ENCODE results near the gene SMOC1.
A peak's percentile ranks its signal among the peaks of the same experiment; 100 is the strongest.

The SMOC1 gene

DNA sequence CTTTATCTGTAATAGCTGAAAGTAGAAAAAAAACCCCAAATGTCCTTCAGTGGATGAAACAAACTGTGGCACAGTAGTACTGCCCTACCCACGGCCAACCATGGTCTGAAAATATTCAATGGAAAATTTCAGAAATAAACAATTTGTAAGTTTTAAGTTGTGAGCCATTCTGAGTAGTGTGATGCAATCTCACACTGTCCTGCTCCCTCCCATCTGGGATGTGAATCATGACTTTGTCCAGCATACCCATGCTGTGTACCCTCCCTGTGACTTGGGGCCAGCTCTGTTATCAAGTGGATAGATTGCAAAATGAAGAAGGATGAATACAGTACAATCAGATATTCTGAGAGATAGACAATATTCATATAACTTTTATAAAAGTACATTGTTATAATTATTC lies 106.2 kb downstream of the SMOC1 start:
- no peak overlapping the region for H3K27ac ChIP-seq (ENCODE audit: low read depth, low read length)
- no peak overlapping the region for H3K9ac ChIP-seq (ENCODE audit: low read depth, low read length)
- 100% methylated on average over 1 of the region's 1 CpG for WGBS
- H3K36me3 ChIP-seq (ENCODE audit: insufficient read depth, low read length) = no peaks in the 10 kb centered on the region
- peaks cover 24% of the 10 kb centered on the region for H3K4me1 ChIP-seq (ENCODE audit: insufficient read depth, low read length)
- no peaks in the 10 kb centered on the region for H3K27me3 ChIP-seq (ENCODE audit: insufficient read depth, low read length)
- H3K4me3 ChIP-seq (ENCODE audit: low read length) = no peak overlapping the region
- H3K9me3 ChIP-seq (ENCODE audit: insufficient read depth, low read depth, low read length) = no peaks in the 10 kb centered on the region

DNA sequence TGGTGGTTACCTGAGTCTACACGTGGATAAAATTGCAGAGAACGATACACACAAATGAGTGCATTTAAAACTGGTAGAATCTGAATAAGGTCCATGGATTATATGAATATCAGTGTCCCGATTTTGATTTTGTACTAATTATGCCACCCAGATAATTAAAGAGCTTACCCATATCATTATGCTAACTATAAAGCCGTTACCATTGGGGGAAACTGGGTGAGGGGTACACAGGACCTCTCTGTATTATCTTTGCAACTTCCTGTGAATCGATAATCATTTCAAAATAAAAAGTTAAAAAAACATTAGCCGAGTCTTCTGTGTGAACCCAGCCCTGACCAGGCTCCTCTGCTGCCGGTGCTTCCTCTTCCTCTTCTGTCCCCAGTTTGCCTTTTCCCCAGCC lies 107.1 kb downstream of the SMOC1 start:
- Histone ChIP-seq H3K36me3 (ENCODE audit: insufficient read depth, low read length) (no peaks in the 10 kb centered on the region), H3K27ac (ENCODE audit: low read depth, low read length) (no peak overlapping the region; the same call in 1 of the 2 replicates), H3K27me3 (ENCODE audit: insufficient read depth, low read length) (no peaks in the 10 kb centered on the region), H3K9ac (ENCODE audit: low read depth, low read length) (no peak overlapping the region), H3K9me3 (ENCODE audit: insufficient read depth, low read depth, low read length) (no peaks in the 10 kb centered on the region), H3K4me1 (ENCODE audit: insufficient read depth, low read length) (peaks cover 20% of the 10 kb centered on the region), H3K4me3 (ENCODE audit: low read length) (no peak overlapping the region)
- 95% methylated on average over 6 of the region's 7 CpGs for WGBS

DNA sequence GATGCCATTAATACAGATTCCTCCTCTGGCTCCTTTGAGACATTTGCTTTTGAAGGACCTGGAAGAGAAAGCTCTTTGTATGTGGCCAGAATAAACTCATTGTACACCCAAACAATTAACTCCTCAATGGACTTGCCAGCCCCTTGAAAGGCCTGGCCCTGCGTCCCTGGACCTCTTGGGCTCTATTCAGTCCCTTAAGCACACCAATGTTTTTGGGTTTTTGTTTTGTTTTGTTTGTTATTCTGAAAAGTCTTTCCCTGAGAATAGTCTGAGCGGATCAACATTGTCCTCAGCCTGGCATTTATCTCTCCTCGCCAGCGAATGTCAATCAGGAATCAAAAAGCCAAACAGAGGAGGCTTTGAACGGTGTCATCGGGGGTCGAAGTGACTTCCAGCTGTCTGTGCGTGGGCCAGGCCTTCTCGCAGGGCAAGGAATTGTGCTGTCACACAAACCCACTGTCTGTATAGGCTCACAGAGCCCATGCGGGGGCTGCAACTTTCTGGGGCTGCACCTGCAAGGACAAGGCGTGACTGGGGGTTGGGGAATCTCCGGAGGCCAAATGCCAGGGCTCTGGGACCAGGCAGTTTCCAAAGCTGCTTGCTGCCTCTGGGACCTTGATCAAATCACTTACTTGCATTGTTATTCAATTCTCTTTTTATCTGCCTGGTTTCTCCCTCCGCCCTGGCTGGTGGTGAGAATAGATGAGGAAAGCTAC lies 108.3 kb downstream of the SMOC1 start:
- no peaks in the 10 kb centered on the region for H3K36me3 ChIP-seq (ENCODE audit: insufficient read depth, low read length)
- peaks cover 18% of the 10 kb centered on the region for H3K4me1 ChIP-seq (ENCODE audit: insufficient read depth, low read length)
- peak overlapping the region; percentile 50; the same call in 1 of the 2 replicates for H3K27ac ChIP-seq (ENCODE audit: low read depth, low read length)
- H3K4me3 ChIP-seq (ENCODE audit: low read length) = no peak overlapping the region
- 41% methylated on average over 13 of the region's 13 CpGs for WGBS
- no peak overlapping the region for H3K9ac ChIP-seq (ENCODE audit: low read depth, low read length)
- no peaks in the 10 kb centered on the region for H3K27me3 ChIP-seq (ENCODE audit: insufficient read depth, low read length)
- no peaks in the 10 kb centered on the region for H3K9me3 ChIP-seq (ENCODE audit: insufficient read depth, low read depth, low read length)

GRCh38 chr14:69988979-69989378 lies 109.8 kb downstream of the SMOC1 start:
- Histone ChIP-seq H3K27ac (ENCODE audit: low read depth, low read length) (no peak overlapping the region), H3K9ac (ENCODE audit: low read depth, low read length) (no peak overlapping the region), H3K36me3 (ENCODE audit: insufficient read depth, low read length) (no peaks in the 10 kb centered on the region), H3K9me3 (ENCODE audit: insufficient read depth, low read depth, low read length) (no peaks in the 10 kb centered on the region), H3K4me1 (ENCODE audit: insufficient read depth, low read length) (peaks cover 18% of the 10 kb centered on the region), H3K27me3 (ENCODE audit: insufficient read depth, low read length) (no peaks in the 10 kb centered on the region), H3K4me3 (ENCODE audit: low read length) (no peak overlapping the region)

DNA sequence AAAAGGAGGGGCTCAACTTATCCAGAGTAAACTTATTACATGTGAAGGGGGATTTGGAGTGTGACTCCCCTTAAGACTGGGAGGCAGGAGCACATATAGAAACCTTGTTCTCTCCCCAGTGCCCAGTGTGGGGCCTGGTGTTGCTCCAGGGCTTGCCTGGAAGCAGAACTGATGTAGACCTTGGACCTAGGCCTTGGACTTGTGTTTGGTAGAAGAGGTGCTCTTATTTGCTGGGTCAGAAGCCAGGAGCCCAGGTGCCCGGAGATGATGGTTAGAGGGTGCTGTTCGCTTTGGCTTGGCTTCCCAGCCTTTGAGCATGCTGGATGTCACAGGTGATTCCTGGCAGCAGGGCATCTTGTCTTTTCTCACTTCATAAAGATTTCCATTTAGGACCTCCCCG lies 110.4 kb downstream of the SMOC1 start:
- Histone ChIP-seq H3K4me1 (ENCODE audit: insufficient read depth, low read length) (peaks cover 18% of the 10 kb centered on the region), H3K36me3 (ENCODE audit: insufficient read depth, low read length) (no peaks in the 10 kb centered on the region), H3K27ac (ENCODE audit: low read depth, low read length) (no peak overlapping the region), H3K9ac (ENCODE audit: low read depth, low read length) (no peak overlapping the region), H3K4me3 (ENCODE audit: low read length) (no peak overlapping the region), H3K9me3 (ENCODE audit: insufficient read depth, low read depth, low read length) (no peaks in the 10 kb centered on the region), H3K27me3 (ENCODE audit: insufficient read depth, low read length) (no peaks in the 10 kb centered on the region)
- WGBS = 90% methylated on average over 3 of the region's 3 CpGs

GRCh38 chr14:69990323-69990722 lies 111.1 kb downstream of the SMOC1 start:
- no peaks in the 10 kb centered on the region for H3K27me3 ChIP-seq (ENCODE audit: insufficient read depth, low read length)
- H3K9me3 ChIP-seq (ENCODE audit: insufficient read depth, low read depth, low read length) = no peaks in the 10 kb centered on the region
- no peak overlapping the region for H3K9ac ChIP-seq (ENCODE audit: low read depth, low read length)
- H3K4me3 ChIP-seq (ENCODE audit: low read length) = no peak overlapping the region
- peaks cover 18% of the 10 kb centered on the region for H3K4me1 ChIP-seq (ENCODE audit: insufficient read depth, low read length)
- H3K27ac ChIP-seq (ENCODE audit: low read depth, low read length) = no peak overlapping the region
- H3K36me3 ChIP-seq (ENCODE audit: insufficient read depth, low read length) = no peaks in the 10 kb centered on the region

DNA sequence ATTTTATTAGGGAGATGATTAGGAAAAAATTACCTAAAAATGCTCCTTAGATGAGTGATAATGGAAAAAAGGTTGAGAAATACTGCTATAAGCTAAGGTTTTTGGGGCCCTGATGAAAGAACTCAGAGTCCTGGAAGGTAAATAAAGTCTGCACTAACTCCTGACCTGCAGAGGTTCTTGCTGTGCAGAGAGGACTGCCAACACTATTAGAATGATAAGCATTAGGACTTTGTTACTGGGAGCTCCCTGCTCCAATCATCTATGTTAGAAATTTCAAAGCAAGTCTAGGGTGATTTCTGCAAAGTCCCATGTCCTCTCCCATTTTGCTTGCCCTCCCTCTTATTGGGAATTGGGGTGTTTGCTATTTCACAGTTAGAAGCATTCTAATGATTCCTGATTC lies 112.2 kb downstream of the SMOC1 start:
- H3K4me3 ChIP-seq (ENCODE audit: low read length) = no peak overlapping the region
- peaks cover 18% of the 10 kb centered on the region for H3K4me1 ChIP-seq (ENCODE audit: insufficient read depth, low read length)
- no peaks in the 10 kb centered on the region for H3K27me3 ChIP-seq (ENCODE audit: insufficient read depth, low read length)
- no peaks in the 10 kb centered on the region for H3K9me3 ChIP-seq (ENCODE audit: insufficient read depth, low read depth, low read length)
- H3K36me3 ChIP-seq (ENCODE audit: insufficient read depth, low read length) = no peaks in the 10 kb centered on the region
- no peak overlapping the region for H3K9ac ChIP-seq (ENCODE audit: low read depth, low read length)
- no peak overlapping the region for H3K27ac ChIP-seq (ENCODE audit: low read depth, low read length)

- no peaks in the 10 kb centered on the region for H3K36me3 ChIP-seq (ENCODE audit: insufficient read depth, low read length)
- no peak overlapping the region for H3K27ac ChIP-seq (ENCODE audit: low read depth, low read length)
- no peak overlapping the region for H3K4me3 ChIP-seq (ENCODE audit: low read length)
- WGBS = 94% methylated on average over 3 of the region's 3 CpGs
- H3K9ac ChIP-seq (ENCODE audit: low read depth, low read length) = no peak overlapping the region
- H3K27me3 ChIP-seq (ENCODE audit: insufficient read depth, low read length) = no peaks in the 10 kb centered on the region
- no peaks in the 10 kb centered on the region for H3K9me3 ChIP-seq (ENCODE audit: insufficient read depth, low read depth, low read length)
- peaks cover 9% of the 10 kb centered on the region for H3K4me1 ChIP-seq (ENCODE audit: insufficient read depth, low read length)
Observed at GRCh38 chr14:69992564-69992963, 113.3 kb downstream of the SMOC1 start.

- H3K9ac ChIP-seq (ENCODE audit: low read depth, low read length) = no peak overlapping the region
- 91% methylated on average over 2 of the region's 2 CpGs for WGBS
- no peak overlapping the region for H3K27ac ChIP-seq (ENCODE audit: low read depth, low read length)
- no peaks in the 10 kb centered on the region for H3K36me3 ChIP-seq (ENCODE audit: insufficient read depth, low read length)
- H3K4me1 ChIP-seq (ENCODE audit: insufficient read depth, low read length) = peaks cover 1% of the 10 kb centered on the region; the same call in 1 of the 2 replicates
- no peaks in the 10 kb centered on the region for H3K9me3 ChIP-seq (ENCODE audit: insufficient read depth, low read depth, low read length)
- H3K27me3 ChIP-seq (ENCODE audit: insufficient read depth, low read length) = no peaks in the 10 kb centered on the region
- H3K4me3 ChIP-seq (ENCODE audit: low read length) = no peak overlapping the region
Observed at GRCh38 chr14:69993326-69993725, 114.1 kb downstream of the SMOC1 start.

DNA sequence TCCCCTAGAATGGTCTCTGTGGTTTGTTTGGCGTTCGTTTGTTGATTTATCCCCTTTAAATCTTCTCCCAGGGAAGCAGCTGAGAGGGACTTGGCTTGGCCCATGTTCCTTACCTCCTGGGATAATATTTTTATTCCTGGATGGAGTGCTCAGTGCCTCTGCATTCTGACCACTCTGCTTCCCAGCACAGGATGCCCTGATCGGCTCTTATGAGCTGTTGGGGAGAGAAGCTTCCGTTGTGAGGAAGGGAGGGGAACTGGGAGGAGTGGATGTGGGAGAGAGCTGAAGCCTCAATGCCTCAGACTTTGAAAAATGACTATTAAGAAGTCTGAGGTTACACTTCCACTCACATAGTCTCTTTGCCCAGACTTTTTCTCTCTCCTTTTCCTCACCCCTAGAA lies 114.8 kb downstream of the SMOC1 start:
- Histone ChIP-seq H3K27me3 (ENCODE audit: insufficient read depth, low read length) (no peaks in the 10 kb centered on the region), H3K36me3 (ENCODE audit: insufficient read depth, low read length) (no peaks in the 10 kb centered on the region), H3K4me1 (ENCODE audit: insufficient read depth, low read length) (no peaks in the 10 kb centered on the region), H3K27ac (ENCODE audit: low read depth, low read length) (no peak overlapping the region), H3K9me3 (ENCODE audit: insufficient read depth, low read depth, low read length) (no peaks in the 10 kb centered on the region), H3K4me3 (ENCODE audit: low read length) (no peak overlapping the region), H3K9ac (ENCODE audit: low read depth, low read length) (no peak overlapping the region)
- 79% methylated on average over 4 of the region's 4 CpGs for WGBS

GRCh38 chr14:69996216-69996615 lies 117.0 kb downstream of the SMOC1 start:
- Histone ChIP-seq H3K27ac (ENCODE audit: low read depth, low read length) (no peak overlapping the region), H3K27me3 (ENCODE audit: insufficient read depth, low read length) (no peaks in the 10 kb centered on the region), H3K36me3 (ENCODE audit: insufficient read depth, low read length) (no peaks in the 10 kb centered on the region), H3K9me3 (ENCODE audit: insufficient read depth, low read depth, low read length) (no peaks in the 10 kb centered on the region), H3K9ac (ENCODE audit: low read depth, low read length) (no peak overlapping the region), H3K4me1 (ENCODE audit: insufficient read depth, low read length) (no peaks in the 10 kb centered on the region), H3K4me3 (ENCODE audit: low read length) (no peak overlapping the region)
- WGBS = 100% methylated on average over 1 of the region's 1 CpG

GRCh38 chr14:69997849-69998248 lies 118.6 kb downstream of the SMOC1 start:
- no peaks in the 10 kb centered on the region for H3K27me3 ChIP-seq (ENCODE audit: insufficient read depth, low read length)
- 95% methylated on average over 5 of the region's 5 CpGs for WGBS
- H3K9ac ChIP-seq (ENCODE audit: low read depth, low read length) = no peak overlapping the region
- no peak overlapping the region for H3K27ac ChIP-seq (ENCODE audit: low read depth, low read length)
- H3K9me3 ChIP-seq (ENCODE audit: insufficient read depth, low read depth, low read length) = no peaks in the 10 kb centered on the region
- no peaks in the 10 kb centered on the region for H3K36me3 ChIP-seq (ENCODE audit: insufficient read depth, low read length)
- no peak overlapping the region for H3K4me3 ChIP-seq (ENCODE audit: low read length)
- no peaks in the 10 kb centered on the region for H3K4me1 ChIP-seq (ENCODE audit: insufficient read depth, low read length)
